Esophagus muscularis mucosa (tissue), 3 donors: Measurements from ENCODE around the gene WDR17.

ENCODE experiments used
- POLR2AphosphoS5 ChIP-seq, 2 donors: sonication (generic); formaldehyde crosslinking; IDR thresholded peaks; one replicate each; pipeline ENCODE4 v1.6.1; 2017; ENCODE audit warnings: antibody characterized with exemption in 2 of 2
- TF ChIP-seq, protein P1 (sequence below), 3 experiments: fragments of 200-600 bp in 2 of 3; fragments of 450-650 bp in 1 of 3; sonication (generic) in 2 of 3; IDR thresholded peaks; one replicate each; pipeline ENCODE4 v1.5.1; 2017 to 2019; ENCODE audit warnings: antibody characterized with exemption in 3 of 3, mild to moderate bottlenecking in 2 of 3, moderate library complexity in 1 of 3

DNA sequence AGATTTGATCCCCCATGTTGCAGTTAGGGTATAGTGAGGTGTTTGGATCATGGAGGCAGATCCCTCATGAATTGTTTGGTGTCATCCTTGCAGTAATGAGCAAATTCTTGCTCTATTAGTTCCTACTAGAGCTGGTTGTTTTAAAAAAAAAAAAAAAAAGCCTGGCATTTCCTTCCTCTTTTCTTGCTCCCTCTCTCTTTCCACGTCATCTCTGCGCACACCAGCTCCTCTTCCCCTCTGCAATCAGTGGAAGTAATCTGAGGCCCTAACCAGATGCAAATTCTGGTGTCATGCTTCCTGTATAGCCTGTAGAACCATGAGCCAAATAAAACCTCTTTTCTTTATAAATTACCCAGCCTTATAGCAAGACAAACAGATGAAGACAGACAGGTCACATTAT, 24.5 kb downstream of the WDR17 start:
- TF ChIP-seq, protein P1, sequence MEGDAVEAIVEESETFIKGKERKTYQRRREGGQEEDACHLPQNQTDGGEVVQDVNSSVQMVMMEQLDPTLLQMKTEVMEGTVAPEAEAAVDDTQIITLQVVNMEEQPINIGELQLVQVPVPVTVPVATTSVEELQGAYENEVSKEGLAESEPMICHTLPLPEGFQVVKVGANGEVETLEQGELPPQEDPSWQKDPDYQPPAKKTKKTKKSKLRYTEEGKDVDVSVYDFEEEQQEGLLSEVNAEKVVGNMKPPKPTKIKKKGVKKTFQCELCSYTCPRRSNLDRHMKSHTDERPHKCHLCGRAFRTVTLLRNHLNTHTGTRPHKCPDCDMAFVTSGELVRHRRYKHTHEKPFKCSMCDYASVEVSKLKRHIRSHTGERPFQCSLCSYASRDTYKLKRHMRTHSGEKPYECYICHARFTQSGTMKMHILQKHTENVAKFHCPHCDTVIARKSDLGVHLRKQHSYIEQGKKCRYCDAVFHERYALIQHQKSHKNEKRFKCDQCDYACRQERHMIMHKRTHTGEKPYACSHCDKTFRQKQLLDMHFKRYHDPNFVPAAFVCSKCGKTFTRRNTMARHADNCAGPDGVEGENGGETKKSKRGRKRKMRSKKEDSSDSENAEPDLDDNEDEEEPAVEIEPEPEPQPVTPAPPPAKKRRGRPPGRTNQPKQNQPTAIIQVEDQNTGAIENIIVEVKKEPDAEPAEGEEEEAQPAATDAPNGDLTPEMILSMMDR (IDR thresholded peaks at IDR 0.05) = no peak
- TF ChIP-seq POLR2AphosphoS5 (IDR thresholded peaks at IDR 0.05) = no peak
